Measurements from ENCODE around the gene NXNL1. TPM values are rescaled to one million over a fixed set of nuclear protein-coding genes. Genes with fewer than 3 reads are reported as not detected.

Gene NXNL1
- total and polyA plus RNA-seq, 9 of the 15 experiments (the other 6 are each of a cell fraction or from before 2014, with no cell fraction given), result not detected

GRCh38 chr19:17414097-17414496 is 46.6 kb downstream of the NXNL1 start:
- Histone ChIP-seq H3K27me3 (ENCODE audit: control insufficient read depth in 2 of 2, insufficient read depth in 2 of 2, low read length in 2 of 2) (no peaks in the 10 kb centered on the region), H3K4me1 (replicated peaks in 1 of 2; ENCODE audit: control insufficient read depth in 2 of 2, insufficient read depth in 2 of 2, low read length in 2 of 2) (peaks cover 7 to 8% of the 10 kb centered on the region in 2 experiments; a peak in 3 of 5 replicates), H3K36me3 (ENCODE audit: control insufficient read depth, insufficient read depth, low read length) (peaks cover 32% of the 10 kb centered on the region; the same call in 2 of the 3 replicates), H3K79me2 (ENCODE audit: control insufficient read depth, insufficient read depth, low read length) (peaks cover 2% of the 10 kb centered on the region; the same call in 1 of the 3 replicates), H4K20me1 (replicated peaks; ENCODE audit: control insufficient read depth, insufficient read depth, low read length) (no peaks in the 10 kb centered on the region), H3K4me2 (ENCODE audit: insufficient read depth, low read length) (no peak overlapping the region), H2AFZ (ENCODE audit: low read depth, low read length) (no peak overlapping the region), H3K4me3 (no peak overlapping the region), H3K9ac (ENCODE audit: insufficient read depth in 1 of 2, low read depth in 2 of 2, low read length in 2 of 2) (no peak overlapping the region), H3K9me1 (ENCODE audit: control insufficient read depth, insufficient read depth, low read length) (no peaks in the 10 kb centered on the region), H3K27ac (ENCODE audit: extremely low read depth, low read depth, low read length) (no peak overlapping the region), H3K9me3 (replicated peaks; ENCODE audit: control insufficient read depth, insufficient read depth, low read depth, low read length) (no peaks in the 10 kb centered on the region)
- DNase-seq (ENCODE audit: extremely low read depth in 1 of 4, low spot score in 3 of 4) (no peak), ATAC-seq (no peak), FAIRE-seq (no peak)
- WGBS (ENCODE audit: insufficient coverage, low coverage, missing lambda C conversion rate), result 97% methylated on average over 8 of the region's 8 CpGs
- POLR2A ChIA-PET, result interaction anchor here (3.8 kb wide), 1 partner anchor 8 kb away, joined by 17 read pairs; the partner anchor contains the start of gene BST2
- intact Hi-C loops (cut with micrococcal nuclease), result no loop called here
- TF ChIP-seq HDAC2 (IDR thresholded peaks at IDR 0.05) (no peak), TOE1 (IDR thresholded peaks at IDR 0.05; ENCODE audit: borderline replicate concordance) (no peak), TOE1 (CRISPR knock-in tag; IDR thresholded peaks at IDR 0.05; ENCODE audit: borderline replicate concordance, low read depth) (no peak), PHF21A (IDR thresholded peaks at IDR 0.05; ENCODE audit: borderline replicate concordance, low read depth) (no peak), ZSCAN32 (CRISPR knock-in tag; IDR thresholded peaks at IDR 0.05) (no peak), POLR3G (IDR thresholded peaks at IDR 0.05; ENCODE audit: extremely low read depth, insufficient read length, insufficient replicate concordance) (no peak), TSHZ1 (CRISPR knock-in tag; IDR thresholded peaks at IDR 0.05) (no peak), POLR2AphosphoS5 (IDR thresholded peaks at IDR 0.05; ENCODE audit: control insufficient read depth, insufficient read depth, low read depth, low read length) (no peak), ARID2 (IDR thresholded peaks at IDR 0.05) (no peak), ARHGAP35 (IDR thresholded peaks at IDR 0.05; ENCODE audit: partially characterized antibody) (no peak), ZNF589 (CRISPR knock-in tag; IDR thresholded peaks at IDR 0.05; ENCODE audit: low read depth) (no peak), CBX8 (IDR thresholded peaks at IDR 0.05; ENCODE audit: borderline replicate concordance, extremely low read depth, low read depth, low read length, poor library complexity, severe bottlenecking) (no peak), EHMT2 (IDR thresholded peaks at IDR 0.05) (no peak), ZNF347 (CRISPR knock-in tag; IDR thresholded peaks at IDR 0.05; ENCODE audit: low read depth) (no peak), ZNF24 (IDR thresholded peaks at IDR 0.05) (no peak), ZNF398 (CRISPR knock-in tag; IDR thresholded peaks at IDR 0.05) (no peak), ZC3H8 (IDR thresholded peaks at IDR 0.05) (no peak)
- CTCF ChIA-PET (ENCODE audit: low intra/inter-chr PET ratio), result no interaction called here
- in situ Hi-C loops (cut with MboI), result no loop called here
- no TSS peak for BruUV-seq (replicated peaks)
